Measurements from ENCODE around the gene GMDS.

The GMDS gene

GRCh38 chr6:2033544-2033943, 211.9 kb downstream of the GMDS start:
- POLR2A ChIA-PET: no interaction called here
- Histone ChIP-seq H3K9me3 (ENCODE audit: control extremely low read depth in 1 of 5, control insufficient read depth in 4 of 5, insufficient read depth in 2 of 5, low read depth in 1 of 5, low read length in 4 of 5) (peaks cover 0 to 1% (median 0%) of the 10 kb centered on the region in 5 experiments), H3K4me1 (ENCODE audit: control extremely low read depth in 1 of 4, control insufficient read depth in 4 of 4, insufficient read depth in 4 of 4, low read length in 3 of 4) (peaks cover 14 to 29% (median 16%) of the 10 kb centered on the region in 4 experiments), H3K36me3 (ENCODE audit: control insufficient read depth in 4 of 4, insufficient read depth in 4 of 4, low read length in 3 of 4) (no peaks in the 10 kb centered on the region), H3K4me3 (ENCODE audit: control insufficient read depth in 1 of 7, extremely low read depth in 1 of 7, insufficient read depth in 4 of 7, low read depth in 2 of 7, low read length in 6 of 7) (no peak overlapping the region), H3K27me3 (replicated peaks in 2 of 5; ENCODE audit: control insufficient read depth in 4 of 5, insufficient read depth in 5 of 5, low read length in 4 of 5) (no peaks in the 10 kb centered on the region), H3K27ac (ENCODE audit: insufficient read depth in 1 of 2, low read depth in 1 of 2, low read length in 2 of 2, poor library complexity in 1 of 2, severe bottlenecking in 2 of 2) (no peak overlapping the region)
- no peak for DNase-seq
- WGBS (ENCODE audit: insufficient coverage): 100% methylated on average over 2 of the region's 4 CpGs
- CTCF ChIA-PET: interaction anchor here (1.1 kb wide), 1 partner anchor 61 kb away, joined by 3 read pairs; no protein-coding TSS in a partner anchor

GRCh38 chr6:2030682-2031244, 214.6 kb downstream of the GMDS start:
- Histone ChIP-seq H3K27ac (ENCODE audit: insufficient read depth in 1 of 2, low read depth in 1 of 2, low read length in 2 of 2, poor library complexity in 1 of 2, severe bottlenecking in 2 of 2) (no peak overlapping the region), H3K9me3 (ENCODE audit: control extremely low read depth in 1 of 5, control insufficient read depth in 4 of 5, insufficient read depth in 2 of 5, low read depth in 1 of 5, low read length in 4 of 5) (peaks cover 0 to 1% (median 0%) of the 10 kb centered on the region in 5 experiments), H3K27me3 (replicated peaks in 2 of 5; ENCODE audit: control insufficient read depth in 4 of 5, insufficient read depth in 5 of 5, low read length in 4 of 5) (no peaks in the 10 kb centered on the region), H3K4me3 (ENCODE audit: control insufficient read depth in 1 of 7, extremely low read depth in 1 of 7, insufficient read depth in 4 of 7, low read depth in 2 of 7, low read length in 6 of 7) (no peak overlapping the region), H3K36me3 (ENCODE audit: control insufficient read depth in 4 of 4, insufficient read depth in 4 of 4, low read length in 3 of 4) (no peaks in the 10 kb centered on the region), H3K4me1 (ENCODE audit: control extremely low read depth in 1 of 4, control insufficient read depth in 4 of 4, insufficient read depth in 4 of 4, low read length in 3 of 4) (peaks cover 8 to 30% (median 18%) of the 10 kb centered on the region in 4 experiments)
- 94% methylated on average over 5 of the region's 7 CpGs for WGBS (ENCODE audit: insufficient coverage)
- CTCF ChIA-PET: interaction anchor here (0.6 kb wide), 1 partner anchor 45 kb away, joined by 3 read pairs; no protein-coding TSS in a partner anchor
- DNase-seq: no peak
- POLR2A ChIA-PET: no interaction called here

GRCh38 chr6:2029952-2030351, 215.5 kb downstream of the GMDS start:
- H3K27me3 ChIP-seq (replicated peaks in 2 of 5; ENCODE audit: control insufficient read depth in 4 of 5, insufficient read depth in 5 of 5, low read length in 4 of 5): no peaks in the 10 kb centered on the region
- no peak overlapping the region for H3K27ac ChIP-seq (ENCODE audit: insufficient read depth in 1 of 2, low read depth in 1 of 2, low read length in 2 of 2, poor library complexity in 1 of 2, severe bottlenecking in 2 of 2)
- POLR2A ChIA-PET: no interaction called here
- 60% methylated on average over 1 of the region's 3 CpGs for WGBS (ENCODE audit: insufficient coverage)
- no peak for DNase-seq
- no peaks in the 10 kb centered on the region for H3K36me3 ChIP-seq (ENCODE audit: control insufficient read depth in 4 of 4, insufficient read depth in 4 of 4, low read length in 3 of 4)
- peaks cover 0 to 1% (median 0%) of the 10 kb centered on the region in 5 experiments for H3K9me3 ChIP-seq (ENCODE audit: control extremely low read depth in 1 of 5, control insufficient read depth in 4 of 5, insufficient read depth in 2 of 5, low read depth in 1 of 5, low read length in 4 of 5)
- no peak overlapping the region for H3K4me3 ChIP-seq (ENCODE audit: control insufficient read depth in 1 of 7, extremely low read depth in 1 of 7, insufficient read depth in 4 of 7, low read depth in 2 of 7, low read length in 6 of 7)
- peaks cover 8 to 30% (median 18%) of the 10 kb centered on the region in 4 experiments for H3K4me1 ChIP-seq (ENCODE audit: control extremely low read depth in 1 of 4, control insufficient read depth in 4 of 4, insufficient read depth in 4 of 4, low read length in 3 of 4)
- CTCF ChIA-PET: interaction anchor here (0.6 kb wide), 1 partner anchor 44 kb away, joined by 3 read pairs; no protein-coding TSS in a partner anchor

GRCh38 chr6:2029130-2029794, 216.1 kb downstream of the GMDS start:
- ChIA-PET POLR2A (interaction anchor here (1.3 kb wide), 1 partner anchor 42 kb away, joined by 3 read pairs; no protein-coding TSS in a partner anchor), CTCF (no interaction called here)
- H3K9me3 ChIP-seq (ENCODE audit: control extremely low read depth in 1 of 5, control insufficient read depth in 4 of 5, insufficient read depth in 2 of 5, low read depth in 1 of 5, low read length in 4 of 5): peaks cover 0 to 1% (median 0%) of the 10 kb centered on the region in 5 experiments
- H3K4me1 ChIP-seq (ENCODE audit: control extremely low read depth in 1 of 4, control insufficient read depth in 4 of 4, insufficient read depth in 4 of 4, low read length in 3 of 4): peaks cover 8 to 30% (median 18%) of the 10 kb centered on the region in 4 experiments
- no peaks in the 10 kb centered on the region for H3K36me3 ChIP-seq (ENCODE audit: control insufficient read depth in 4 of 4, insufficient read depth in 4 of 4, low read length in 3 of 4)
- no peak overlapping the region for H3K27ac ChIP-seq (ENCODE audit: insufficient read depth in 1 of 2, low read depth in 1 of 2, low read length in 2 of 2, poor library complexity in 1 of 2, severe bottlenecking in 2 of 2)
- 100% methylated on average over 1 of the region's 1 CpG for WGBS (ENCODE audit: insufficient coverage)
- H3K4me3 ChIP-seq (ENCODE audit: control insufficient read depth in 1 of 7, extremely low read depth in 1 of 7, insufficient read depth in 4 of 7, low read depth in 2 of 7, low read length in 6 of 7): no peak overlapping the region
- DNase-seq: peak in 1 of 3 donors; percentile 10
- H3K27me3 ChIP-seq (replicated peaks in 2 of 5; ENCODE audit: control insufficient read depth in 4 of 5, insufficient read depth in 5 of 5, low read length in 4 of 5): no peaks in the 10 kb centered on the region

GRCh38 chr6:2028457-2029038, 216.9 kb downstream of the GMDS start:
- 0% methylated on average over 3 of the region's 6 CpGs for WGBS (ENCODE audit: insufficient coverage)

GRCh38 chr6:2026133-2026532, 219.3 kb downstream of the GMDS start:
- Histone ChIP-seq H3K4me1 (ENCODE audit: control extremely low read depth in 1 of 4, control insufficient read depth in 4 of 4, insufficient read depth in 4 of 4, low read length in 3 of 4) (peaks cover 14 to 32% (median 22%) of the 10 kb centered on the region in 4 experiments), H3K36me3 (ENCODE audit: control insufficient read depth in 4 of 4, insufficient read depth in 4 of 4, low read length in 3 of 4) (no peaks in the 10 kb centered on the region), H3K9me3 (ENCODE audit: control extremely low read depth in 1 of 5, control insufficient read depth in 4 of 5, insufficient read depth in 2 of 5, low read depth in 1 of 5, low read length in 4 of 5) (no peaks in the 10 kb centered on the region), H3K27me3 (replicated peaks in 2 of 5; ENCODE audit: control insufficient read depth in 4 of 5, insufficient read depth in 5 of 5, low read length in 4 of 5) (no peaks in the 10 kb centered on the region), H3K4me3 (ENCODE audit: control insufficient read depth in 1 of 7, extremely low read depth in 1 of 7, insufficient read depth in 4 of 7, low read depth in 2 of 7, low read length in 6 of 7) (no peak overlapping the region), H3K27ac (ENCODE audit: insufficient read depth in 1 of 2, low read depth in 1 of 2, low read length in 2 of 2, poor library complexity in 1 of 2, severe bottlenecking in 2 of 2) (no peak overlapping the region)
- ChIA-PET POLR2A (no interaction called here), CTCF (no interaction called here)
- 98% methylated on average over 6 of the region's 7 CpGs for WGBS (ENCODE audit: insufficient coverage)
- no peak for DNase-seq

More at GRCh38 chr6:2028457-2029038, 216.9 kb downstream of the GMDS start:
- ChIA-PET POLR2A (interaction anchor here (1.3 kb wide), 1 partner anchor 42 kb away, joined by 3 read pairs; no protein-coding TSS in a partner anchor), CTCF (interaction anchor here (0.6 kb wide), 1 partner anchor 211 kb away, joined by 3 read pairs; no protein-coding TSS in a partner anchor)
- no peaks in the 10 kb centered on the region for H3K27me3 ChIP-seq (replicated peaks in 2 of 5; ENCODE audit: control insufficient read depth in 4 of 5, insufficient read depth in 5 of 5, low read length in 4 of 5)
- no peaks in the 10 kb centered on the region for H3K36me3 ChIP-seq (ENCODE audit: control insufficient read depth in 4 of 4, insufficient read depth in 4 of 4, low read length in 3 of 4)
- H3K9me3 ChIP-seq (ENCODE audit: control extremely low read depth in 1 of 5, control insufficient read depth in 4 of 5, insufficient read depth in 2 of 5, low read depth in 1 of 5, low read length in 4 of 5): peaks cover 0 to 1% (median 0%) of the 10 kb centered on the region in 5 experiments
- peak overlapping the region in 1 of 7 experiments; percentile 17 for H3K4me3 ChIP-seq (ENCODE audit: control insufficient read depth in 1 of 7, extremely low read depth in 1 of 7, insufficient read depth in 4 of 7, low read depth in 2 of 7, low read length in 6 of 7)
- DNase-seq: peak; percentile 51 to 95 (median 87)
- no peak overlapping the region for H3K27ac ChIP-seq (ENCODE audit: insufficient read depth in 1 of 2, low read depth in 1 of 2, low read length in 2 of 2, poor library complexity in 1 of 2, severe bottlenecking in 2 of 2)
- H3K4me1 ChIP-seq (ENCODE audit: control extremely low read depth in 1 of 4, control insufficient read depth in 4 of 4, insufficient read depth in 4 of 4, low read length in 3 of 4): peaks cover 8 to 30% (median 18%) of the 10 kb centered on the region in 4 experiments

All from common myeloid progenitor, CD34-positive (primary cell).